GM12865 (cell line): ENCODE results near the gene CLDN15.
A peak's percentile ranks its signal among the peaks of the same experiment; 100 is the strongest.

Source experiments
- DNase-seq: peaks from one replicate; pipeline ENCODE4 v3.0.0; 2010; ENCODE audit warnings: low read depth
- H3K4me3 ChIP-seq: 2 replicates; pipeline ENCODE4 v1.5.1; 2011; ENCODE audit warnings: mild to moderate bottlenecking, low read depth, low read length, control low read depth
- TF ChIP-seq, protein P1 (sequence below): IDR thresholded peaks from 2 replicates; pipeline ENCODE4 v1.5.1; 2011; ENCODE audit warnings: low read length, control low read depth, low read depth, inconsistent platforms; ENCODE audit not compliant: insufficient read depth; ENCODE audit errors: missing control alignments

The CLDN15 gene

GRCh38 chr7:101218236-101219125, 19.1 kb downstream of the CLDN15 start:
- H3K4me3 ChIP-seq: peak overlapping the region; percentile 96
- no peak for DNase-seq
- TF ChIP-seq, protein P1, sequence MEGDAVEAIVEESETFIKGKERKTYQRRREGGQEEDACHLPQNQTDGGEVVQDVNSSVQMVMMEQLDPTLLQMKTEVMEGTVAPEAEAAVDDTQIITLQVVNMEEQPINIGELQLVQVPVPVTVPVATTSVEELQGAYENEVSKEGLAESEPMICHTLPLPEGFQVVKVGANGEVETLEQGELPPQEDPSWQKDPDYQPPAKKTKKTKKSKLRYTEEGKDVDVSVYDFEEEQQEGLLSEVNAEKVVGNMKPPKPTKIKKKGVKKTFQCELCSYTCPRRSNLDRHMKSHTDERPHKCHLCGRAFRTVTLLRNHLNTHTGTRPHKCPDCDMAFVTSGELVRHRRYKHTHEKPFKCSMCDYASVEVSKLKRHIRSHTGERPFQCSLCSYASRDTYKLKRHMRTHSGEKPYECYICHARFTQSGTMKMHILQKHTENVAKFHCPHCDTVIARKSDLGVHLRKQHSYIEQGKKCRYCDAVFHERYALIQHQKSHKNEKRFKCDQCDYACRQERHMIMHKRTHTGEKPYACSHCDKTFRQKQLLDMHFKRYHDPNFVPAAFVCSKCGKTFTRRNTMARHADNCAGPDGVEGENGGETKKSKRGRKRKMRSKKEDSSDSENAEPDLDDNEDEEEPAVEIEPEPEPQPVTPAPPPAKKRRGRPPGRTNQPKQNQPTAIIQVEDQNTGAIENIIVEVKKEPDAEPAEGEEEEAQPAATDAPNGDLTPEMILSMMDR: no peak

DNA sequence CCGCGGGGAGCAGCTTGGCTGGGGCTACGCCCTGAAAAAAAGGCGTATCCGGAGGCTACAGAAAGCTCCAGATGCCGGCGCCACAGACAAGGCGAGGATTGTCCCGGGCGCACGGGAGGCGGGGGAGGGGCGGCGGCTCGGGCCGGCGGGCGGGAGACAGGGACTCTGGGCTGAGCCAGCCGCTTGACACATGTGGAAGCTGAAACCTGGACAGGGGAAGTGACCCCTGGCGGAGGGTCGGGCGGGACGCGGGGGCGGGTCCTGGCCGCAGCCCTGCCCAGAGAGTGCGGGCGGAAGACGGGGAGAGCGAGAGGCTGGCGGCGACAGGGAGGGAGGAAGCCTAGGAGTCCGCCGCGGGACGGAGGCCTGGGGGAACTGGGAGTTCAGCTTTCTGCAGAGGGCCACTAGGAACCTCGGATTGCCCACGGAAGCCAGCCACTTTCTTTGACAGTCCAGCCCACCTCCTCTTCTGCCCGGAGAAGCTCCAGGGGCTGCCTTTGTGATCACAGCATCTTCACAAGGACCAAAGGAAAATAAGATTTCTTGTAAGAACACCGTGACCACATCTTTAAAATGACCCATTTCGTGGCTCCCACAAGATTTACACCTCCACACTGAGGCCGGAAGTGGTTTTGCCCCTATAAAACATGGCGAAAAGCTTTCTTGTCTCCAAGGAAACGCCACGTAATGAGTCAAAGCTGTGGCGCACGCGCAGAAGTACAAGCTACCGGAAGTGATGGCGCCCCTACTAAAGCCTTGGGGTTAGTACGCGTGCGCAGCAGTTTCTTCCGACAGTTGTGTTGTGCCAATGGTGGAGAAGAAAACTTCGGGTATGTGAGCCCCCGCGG, 20.0 kb downstream of the CLDN15 start, which contains the start of the genes PLOD3 and ZNHIT1:
Gene PLOD3 (minus strand): TSS at position 194 of the 848 bp plus-strand sequence. CDS start 307 bp downstream, outside the sequence.
Gene ZNHIT1 (plus strand): TSS at position 778 of the 848 bp plus-strand sequence. CDS start 31 bp downstream, at position 809.
- peak; percentile 98 for DNase-seq
- peak within 1 kb of the TSS; percentile 96 for H3K4me3 ChIP-seq
- TF ChIP-seq, protein P1: no peak

GRCh38 chr7:101216860-101217387, 20.7 kb downstream of the CLDN15 start:
- no peak for DNase-seq
- H3K4me3 ChIP-seq: peak overlapping the region; percentile 96
- TF ChIP-seq, protein P1: peak; percentile 7

GRCh38 chr7:101216001-101216859, 21.4 kb downstream of the CLDN15 start:
- peak; percentile 21 for DNase-seq
- TF ChIP-seq, protein P1: no peak
- peak overlapping the region; percentile 96 for H3K4me3 ChIP-seq

- TF ChIP-seq, protein P1: no peak
- no peak overlapping the region for H3K4me3 ChIP-seq
- no peak for DNase-seq
Observed at GRCh38 chr7:101212014-101212413, 25.6 kb downstream of the CLDN15 start.

- no peak overlapping the region for H3K4me3 ChIP-seq
- DNase-seq: no peak
- TF ChIP-seq, protein P1: no peak
Observed at GRCh38 chr7:101211501-101211900, 26.1 kb downstream of the CLDN15 start.
